ENCODE data around the gene C1QTNF12.

- TF ChIP-seq CTCF (IDR thresholded peaks at IDR 0.05; ENCODE audit: low read length) (no peak), EZH2 (optimal IDR thresholded peaks at IDR 0.05; ENCODE audit: low read depth, low read length) (no peak), EZH2phosphoT487 (IDR thresholded peaks at IDR 0.05; ENCODE audit: low read length) (no peak)
Measured at GRCh38 chr1:1256956-1257871, 10.7 kb upstream of the C1QTNF12 start.

Measured in MM.1S (cell line).